Calu3 (cell line): Measurements from ENCODE around the gene TESK2. TPM values are rescaled to one million over a fixed set of nuclear protein-coding genes. Genes with fewer than 3 reads are reported as not detected.

Source experiments
- BruUV-seq: library from RNA; stranded (reverse); fragments of 400-500 nt; replicated peaks from 2 replicates; lab custom pipeline; 2021; lab: Mats Ljungman, UMichigan
- CTCF ChIA-PET: fragments of 300-600 bp; sonication (Branson Sonifier 250); formaldehyde crosslinking; loops from one replicate; lab custom pipeline; 2022; ENCODE audit warnings: antibody characterized with exemption; lab: Charles Lee
- DNase-seq: peaks from one replicate; pipeline ENCODE4 v3.0.0; 2022
- H3K27ac Mint-ChIP-seq: one replicate; pipeline ENCODE4 v1.8.0; 2022; ENCODE audit warnings: mixed read lengths; ENCODE audit not compliant: unreplicated experiment
- H3K27me3 Mint-ChIP-seq: one replicate; pipeline ENCODE4 v1.8.0; 2022; ENCODE audit warnings: mixed read lengths; ENCODE audit not compliant: unreplicated experiment
- H3K36me3 Mint-ChIP-seq: one replicate; pipeline ENCODE4 v1.8.0; 2022; ENCODE audit warnings: mild to moderate bottlenecking, moderate library complexity, mixed read lengths; ENCODE audit not compliant: insufficient read depth, unreplicated experiment
- H3K4me1 Mint-ChIP-seq: one replicate; pipeline ENCODE4 v1.8.0; 2022; ENCODE audit warnings: mild to moderate bottlenecking, low read depth, mixed read lengths; ENCODE audit not compliant: unreplicated experiment
- H3K4me3 Mint-ChIP-seq: one replicate; pipeline ENCODE4 v1.8.0; 2022; ENCODE audit warnings: mild to moderate bottlenecking, low read depth, moderate library complexity, mixed read lengths; ENCODE audit not compliant: unreplicated experiment
- H3K9me3 Mint-ChIP-seq: one replicate; pipeline ENCODE4 v1.8.0; 2022; ENCODE audit warnings: low read depth, mixed read lengths; ENCODE audit not compliant: unreplicated experiment
- intact Hi-C: fragments of 100-400 bp; cut with micrococcal nuclease; formaldehyde crosslinking; loops from one replicate; pipeline ENCODE4 v1.10.0; 2022; ENCODE audit not compliant: unreplicated experiment
- total RNA-seq: library from RNA; stranded (reverse); gene quantifications from 2 replicates; pipeline ENCODE4 v1.2.3, GENCODE V29; 2022
- TF ChIP-seq, protein P1 (sequence below): fragments of 200-600 bp; IDR thresholded peaks from one replicate; pipeline ENCODE4 v1.8.0; 2022; ENCODE audit warnings: antibody characterized with exemption; ENCODE audit not compliant: unreplicated experiment

TESK2 gene
- total RNA-seq, 1 experiment from 2014 or later = 2.3 TPM

- DNase-seq = no peak
- BruUV-seq = no TSS peak
- TF ChIP-seq, protein P1, sequence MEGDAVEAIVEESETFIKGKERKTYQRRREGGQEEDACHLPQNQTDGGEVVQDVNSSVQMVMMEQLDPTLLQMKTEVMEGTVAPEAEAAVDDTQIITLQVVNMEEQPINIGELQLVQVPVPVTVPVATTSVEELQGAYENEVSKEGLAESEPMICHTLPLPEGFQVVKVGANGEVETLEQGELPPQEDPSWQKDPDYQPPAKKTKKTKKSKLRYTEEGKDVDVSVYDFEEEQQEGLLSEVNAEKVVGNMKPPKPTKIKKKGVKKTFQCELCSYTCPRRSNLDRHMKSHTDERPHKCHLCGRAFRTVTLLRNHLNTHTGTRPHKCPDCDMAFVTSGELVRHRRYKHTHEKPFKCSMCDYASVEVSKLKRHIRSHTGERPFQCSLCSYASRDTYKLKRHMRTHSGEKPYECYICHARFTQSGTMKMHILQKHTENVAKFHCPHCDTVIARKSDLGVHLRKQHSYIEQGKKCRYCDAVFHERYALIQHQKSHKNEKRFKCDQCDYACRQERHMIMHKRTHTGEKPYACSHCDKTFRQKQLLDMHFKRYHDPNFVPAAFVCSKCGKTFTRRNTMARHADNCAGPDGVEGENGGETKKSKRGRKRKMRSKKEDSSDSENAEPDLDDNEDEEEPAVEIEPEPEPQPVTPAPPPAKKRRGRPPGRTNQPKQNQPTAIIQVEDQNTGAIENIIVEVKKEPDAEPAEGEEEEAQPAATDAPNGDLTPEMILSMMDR = no peak
- no peaks in the 10 kb centered on the region for H3K9me3 Mint-ChIP-seq
- H3K4me3 Mint-ChIP-seq = no peak overlapping the region
- no peaks in the 10 kb centered on the region for H3K36me3 Mint-ChIP-seq
- no peaks in the 10 kb centered on the region for H3K4me1 Mint-ChIP-seq
- intact Hi-C loops = no loop called here
- CTCF ChIA-PET = interaction anchor here (0.6 kb wide), 1 partner anchor 1861 kb away, joined by 4 read pairs; no protein-coding TSS in a partner anchor
- no peak overlapping the region for H3K27ac Mint-ChIP-seq
- H3K27me3 Mint-ChIP-seq = no peaks in the 10 kb centered on the region
Measured at GRCh38 chr1:45401524-45401923, 89.4 kb downstream of the TESK2 start.

DNA sequence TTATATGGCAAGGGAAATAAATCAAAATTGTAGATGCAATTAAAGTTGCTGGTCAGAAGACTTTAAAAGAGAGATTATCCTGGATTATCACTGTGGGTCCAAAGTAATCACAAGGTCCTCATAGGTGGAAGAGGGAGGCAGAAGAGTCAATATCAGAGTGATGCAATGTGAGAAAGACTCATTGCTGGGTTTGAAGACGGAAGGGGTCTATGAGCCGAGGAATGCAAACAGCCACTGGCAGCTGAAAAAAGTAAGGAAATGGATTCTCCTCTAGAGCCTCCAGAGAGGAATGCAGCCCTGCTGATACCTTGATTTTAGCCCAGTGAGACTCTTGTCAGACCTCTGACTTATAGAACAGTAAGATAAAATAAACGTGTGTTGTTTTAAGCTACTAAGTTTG is 90.9 kb downstream of the TESK2 start:
- CTCF ChIA-PET = no interaction called here
- no TSS peak for BruUV-seq

DNA sequence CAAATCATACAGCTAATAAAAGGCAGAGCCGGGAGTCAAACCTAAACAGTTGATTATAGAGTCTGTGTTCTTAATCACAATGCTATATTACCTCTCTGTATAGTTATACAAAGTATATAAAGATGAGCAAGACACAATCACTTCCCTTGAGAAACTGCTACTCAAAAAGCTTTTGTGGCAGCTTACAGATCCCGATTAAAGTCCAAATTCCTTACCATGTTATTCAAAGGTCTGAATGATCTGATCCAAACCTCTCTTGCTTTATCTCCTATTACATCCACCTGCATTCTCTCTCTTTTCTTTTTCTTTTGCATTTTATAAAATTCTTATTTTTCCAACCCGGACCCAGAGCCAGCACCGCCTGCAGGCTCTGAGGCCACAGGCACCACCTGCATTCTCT is 93.7 kb downstream of the TESK2 start:
- no peak for DNase-seq
- no TSS peak for BruUV-seq
- H3K27me3 Mint-ChIP-seq = no peaks in the 10 kb centered on the region
- H3K4me1 Mint-ChIP-seq = no peaks in the 10 kb centered on the region
- H3K36me3 Mint-ChIP-seq = no peaks in the 10 kb centered on the region
- no peaks in the 10 kb centered on the region for H3K9me3 Mint-ChIP-seq
- CTCF ChIA-PET = interaction anchor here (0.8 to 1.7 kb wide), 2 partner anchors 12 to 19 kb away, joined by 3 to 4 read pairs; no protein-coding TSS in a partner anchor
- TF ChIP-seq, protein P1 = no peak
- intact Hi-C loops = no loop called here
- no peak overlapping the region for H3K4me3 Mint-ChIP-seq
- H3K27ac Mint-ChIP-seq = no peak overlapping the region

More for the DNA sequence above, 90.9 kb downstream of the TESK2 start:
- Mint-ChIP-seq H3K27me3 (no peaks in the 10 kb centered on the region), H3K9me3 (no peaks in the 10 kb centered on the region), H3K27ac (no peak overlapping the region), H3K36me3 (no peaks in the 10 kb centered on the region), H3K4me3 (no peak overlapping the region), H3K4me1 (no peaks in the 10 kb centered on the region)
- no peak for DNase-seq
- intact Hi-C loops = no loop called here
- TF ChIP-seq, protein P1 = no peak

DNA sequence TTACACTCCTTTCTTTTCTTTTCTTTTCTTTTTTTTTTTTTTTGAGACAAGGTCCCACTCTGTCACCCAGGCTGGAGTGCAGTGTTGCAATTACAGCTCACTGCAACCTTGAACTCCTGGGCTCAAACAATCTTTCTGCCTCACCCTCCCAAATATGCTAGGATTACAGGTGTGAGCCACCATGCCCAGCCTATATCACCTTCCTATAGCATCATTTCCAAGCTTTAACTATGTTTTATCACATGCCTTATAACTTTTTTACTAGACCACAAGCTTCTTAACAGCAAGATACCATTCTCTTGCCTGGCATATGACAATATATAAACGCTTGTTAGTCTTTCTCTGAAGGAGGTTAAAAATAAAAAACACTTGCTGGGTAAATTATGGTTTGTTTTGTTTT is 95.4 kb downstream of the TESK2 start:
- intact Hi-C loops = no loop called here

More for the DNA sequence above, 95.4 kb downstream of the TESK2 start:
- Mint-ChIP-seq H3K27me3 (no peaks in the 10 kb centered on the region), H3K4me1 (no peaks in the 10 kb centered on the region), H3K36me3 (no peaks in the 10 kb centered on the region), H3K27ac (no peak overlapping the region), H3K9me3 (no peaks in the 10 kb centered on the region), H3K4me3 (no peak overlapping the region)
- CTCF ChIA-PET = no interaction called here
- BruUV-seq = no TSS peak
- TF ChIP-seq, protein P1 = no peak
- no peak for DNase-seq
